HCT116 (cell line): ENCODE results near the gene LRRC56. TPM values are rescaled to one million over a fixed set of nuclear protein-coding genes. Genes with fewer than 3 reads are reported as not detected.

Source experiments
- ATAC-seq: fragments of 200-7000 bp; cut with Tn5 transposase; 2 replicates; pipeline ENCODE4 v1.9.1; 2020; ENCODE audit warnings: mild to moderate bottlenecking, moderate library complexity
- BruUV-seq: library from RNA; stranded (reverse); fragments of 400-500 nt; replicated peaks from 2 replicates; lab custom pipeline; 2021; lab: Mats Ljungman, UMichigan
- CTCF ChIA-PET: fragments of 300-600 bp; sonication (Branson Sonifier 250); formaldehyde crosslinking; loops from one replicate; lab custom pipeline; 2021; ENCODE audit warnings: antibody characterized with exemption; lab: Charles Lee
- POLR2A ChIA-PET: fragments of 300-600, 350-600 bp; sonication (Branson Sonifier 250); formaldehyde crosslinking; loops from one replicate; lab custom pipeline; 2021; ENCODE audit warnings: antibody characterized with exemption; lab: Charles Lee
- RAD21 ChIA-PET, 2 experiments: fragments of 300-600 bp; sonication (Branson Sonifier 250); formaldehyde crosslinking; loops; one replicate each; lab custom pipeline; 2023; ENCODE audit warnings: low total read pairs in 2 of 2; ENCODE audit not compliant: uncharacterized antibody in 2 of 2, unreplicated experiment in 2 of 2, low non-redundant PET in 1 of 2; lab: Charles Lee
- DNase-seq: peaks from one replicate; pipeline ENCODE4 v3.0.0-alpha.2; 2010; ENCODE audit warnings: low read depth, low spot score
- H2AFZ ChIP-seq: fragments of 200-600 bp; shearing (Covaris generic), sonication (generic); 2 replicates; pipeline ENCODE4 v1.6.1; 2017; ENCODE audit warnings: low read depth, mixed run types, mixed read lengths, antibody characterized with exemption, low read length; ENCODE audit not compliant: poor library complexity, severe bottlenecking
- H3K27ac ChIP-seq: 2 replicates; pipeline ENCODE4 v1.5.1; 2012; ENCODE audit warnings: low read depth, low read length
- H3K27me3 ChIP-seq: fragments of 200-600 bp; sonication (generic); 2 replicates; pipeline ENCODE4 v1.6.1; 2016; ENCODE audit warnings: mixed run types, low read length, mixed read lengths; ENCODE audit not compliant: insufficient read depth
- H3K36me3 ChIP-seq, 2 experiments: fragments of 200-500 bp in 1 of 2; fragments of 200-600 bp in 1 of 2; sonication (Bioruptor generic) in 1 of 2; sonication (generic) in 1 of 2; 2 replicates each; pipeline versions ENCODE4 v1.5.1 to v1.6.1; 2014 to 2016; ENCODE audit warnings: low read length in 2 of 2, inconsistent platforms in 1 of 2, mixed read lengths in 1 of 2, mixed run types in 1 of 2; ENCODE audit not compliant: insufficient read depth in 2 of 2, control insufficient read depth in 1 of 2
- H3K4me1 ChIP-seq, 2 experiments: fragments of 200-600 bp in 1 of 2; sonication (generic) in 1 of 2; 2 replicates each; pipeline versions ENCODE4 v1.5.1 to v1.6.1; 2012 to 2017; ENCODE audit warnings: low read length in 2 of 2, inconsistent platforms in 1 of 2, mild to moderate bottlenecking in 1 of 2, mixed read lengths in 1 of 2, mixed run types in 1 of 2, moderate library complexity in 1 of 2; ENCODE audit not compliant: insufficient read depth in 2 of 2, control insufficient read depth in 1 of 2
- H3K4me2 ChIP-seq: fragments of 200-600 bp; sonication (generic); 2 replicates; pipeline ENCODE4 v1.6.1; 2017; ENCODE audit warnings: mixed run types, low read length, mixed read lengths
- H3K4me3 ChIP-seq, 2 experiments: fragments of 200-600 bp in 1 of 2; sonication (generic) in 1 of 2; replicated peaks in 1 of 2; 2 replicates each; pipeline ENCODE4 v1.5.1; 2011 to 2016; ENCODE audit warnings: low read length in 2 of 2, control low read depth in 1 of 2, low read depth in 1 of 2, mild to moderate bottlenecking in 1 of 2, mixed read lengths in 1 of 2, mixed run types in 1 of 2
- H3K79me2 ChIP-seq: fragments of 200-600 bp; sonication (generic); 2 replicates; pipeline ENCODE4 v1.6.1; 2017; ENCODE audit warnings: mild to moderate bottlenecking, mixed run types, low read length, moderate library complexity, mixed read lengths; ENCODE audit not compliant: insufficient read depth
- H3K9ac ChIP-seq: fragments of 200-600 bp; sonication (generic); 2 replicates; pipeline ENCODE4 v1.6.1; 2016; ENCODE audit warnings: low read length, mixed read lengths
- H3K9me2 ChIP-seq: fragments of 200-600 bp; sonication (generic), shearing (Covaris generic); 2 replicates; pipeline ENCODE4 v1.6.1; 2017; ENCODE audit warnings: mixed run types, mild to moderate bottlenecking, moderate library complexity; ENCODE audit not compliant: insufficient read depth
- H3K9me3 ChIP-seq, 2 experiments: fragments of 200-500 bp in 1 of 2; fragments of 200-600 bp in 1 of 2; sonication (Bioruptor generic) in 1 of 2; sonication (generic) in 1 of 2; 2 replicates each; pipeline ENCODE4 v1.6.1; 2014 to 2017; ENCODE audit warnings: low read length in 2 of 2, mixed read lengths in 2 of 2, inconsistent platforms in 1 of 2, low read depth in 1 of 2, mild to moderate bottlenecking in 1 of 2, mixed run types in 1 of 2, moderate library complexity in 1 of 2; ENCODE audit not compliant: control insufficient read depth in 1 of 2, insufficient read depth in 1 of 2
- H4K20me1 ChIP-seq: fragments of 200-600 bp; sonication (generic), shearing (Covaris generic); 2 replicates; pipeline ENCODE4 v1.6.1; 2017; ENCODE audit warnings: mixed run types, mild to moderate bottlenecking, moderate library complexity; ENCODE audit not compliant: insufficient read depth
- CTCF ChIP-seq, 3 experiments: fragments of 200-600 bp in 1 of 3; sonication (generic) in 1 of 3; IDR thresholded peaks in 2 of 3; conservative IDR thresholded peaks in 1 of 3; 2 replicates each; pipeline ENCODE4 v1.5.1; 2012 to 2017; ENCODE audit warnings: low read depth in 2 of 3, low read length in 2 of 3, antibody characterized with exemption in 1 of 3, borderline replicate concordance in 1 of 3, control low read depth in 1 of 3, mild to moderate bottlenecking in 1 of 3, mixed read lengths in 1 of 3, mixed run types in 1 of 3, moderate library complexity in 1 of 3; ENCODE audit not compliant: insufficient read depth in 1 of 3
- EZH2phosphoT487 ChIP-seq: fragments of 200-600 bp; IDR thresholded peaks from 2 replicates; pipeline ENCODE4 v1.6.1; 2018; ENCODE audit warnings: antibody characterized with exemption, borderline replicate concordance
- POLR2A ChIP-seq: IDR thresholded peaks from 2 replicates; pipeline ENCODE4 v1.7.0; 2011; ENCODE audit warnings: borderline replicate concordance; ENCODE audit not compliant: insufficient read depth, insufficient read length; ENCODE audit errors: extremely low read depth
- SP1 ChIP-seq: IDR thresholded peaks from 2 replicates; pipeline ENCODE4 v1.6.1; 2012; ENCODE audit warnings: low read depth
- ZBTB33 ChIP-seq: IDR thresholded peaks from 2 replicates; pipeline ENCODE4 v1.6.1; 2011; ENCODE audit warnings: mild to moderate bottlenecking, low read length, moderate library complexity; ENCODE audit not compliant: insufficient replicate concordance; ENCODE audit errors: extremely low read depth
- intact Hi-C: fragments of 100-400 bp; cut with micrococcal nuclease; formaldehyde crosslinking; loops from 2 replicates; pipeline ENCODE4 v1.10.0; 2022
- total RNA-seq: library from RNA; stranded (reverse); gene quantifications from one replicate; pipeline ENCODE4 v1.2.1, GENCODE V29; 2021; ENCODE audit not compliant: unreplicated experiment

The LRRC56 gene
- total RNA-seq, 1 experiment from 2014 or later = 9.1 TPM

GRCh38 chr11:551596-551995 lies 14.3 kb downstream of the LRRC56 start (continued):
- no peak for TF ChIP-seq ZBTB33

- ATAC-seq (no peak), DNase-seq (no peak)
- Histone ChIP-seq H2AFZ (no peak overlapping the region), H3K9ac (no peak overlapping the region), H3K4me1 (peaks cover 5 to 22% of the 10 kb centered on the region in 2 experiments; a peak in 3 of 4 replicates), H3K27ac (no peak overlapping the region; the same call in 1 of the 2 replicates), H3K4me3 (no peak overlapping the region), H3K4me2 (no peak overlapping the region), H4K20me1 (no peaks in the 10 kb centered on the region), H3K9me2 (no peaks in the 10 kb centered on the region), H3K27me3 (no peaks in the 10 kb centered on the region), H3K36me3 (no peaks in the 10 kb centered on the region), H3K79me2 (no peaks in the 10 kb centered on the region), H3K9me3 (no peaks in the 10 kb centered on the region)
- intact Hi-C loops = no loop called here
- no TSS peak for BruUV-seq
- TF ChIP-seq POLR2A (no peak), SP1 (no peak), EZH2phosphoT487 (no peak), CTCF (IDR thresholded peaks at IDR 0.05 in 2 of 3, conservative IDR thresholded peaks at IDR 0.05 in 1 of 3; ENCODE audit: borderline replicate concordance in 1 of 3, insufficient read depth in 1 of 3, low read depth in 2 of 3, low read length in 2 of 3) (no peak)
- ChIA-PET CTCF (no interaction called here), POLR2A (no interaction called here), RAD21 (no interaction called here)
Measured at GRCh38 chr11:553083-553987, 16.0 kb downstream of the LRRC56 start.
